ENCODE data around the gene CCNK. TPM values are rescaled to one million over a fixed set of nuclear protein-coding genes. Genes with fewer than 3 reads are reported as not detected.

Gene CCNK
- total and polyA plus RNA-seq, 10 of the 15 experiments (the other 5 are each of a cell fraction or from before 2014, with no cell fraction given), result 10.8 to 88.0 (median 22.5) TPM

- no peaks in the 10 kb centered on the region for H4K20me1 ChIP-seq (ENCODE audit: control insufficient read depth, insufficient read depth)
- ATAC-seq, result no peak
- ChIA-PET CTCF (no interaction called here), RAD21 (ENCODE audit: unreplicated experiment) (interaction anchor here (1.2 kb wide), 1 partner anchor 73 kb away, joined by 4 read pairs; no protein-coding TSS in a partner anchor), POLR2A (no interaction called here), SMC1A (ENCODE audit: uncharacterized antibody, unreplicated experiment) (interaction anchor here (0.6 to 0.7 kb wide), 2 partner anchors 8 to 530 kb away, joined by 3 read pairs; no protein-coding TSS in a partner anchor)
- H3K27ac ChIP-seq (ENCODE audit: control insufficient read depth, insufficient read depth), result no peak overlapping the region
- H3K4me3 ChIP-seq, result no peak overlapping the region
- H3K79me2 ChIP-seq (ENCODE audit: control insufficient read depth, insufficient read depth, low read length), result no peaks in the 10 kb centered on the region
- no peak overlapping the region for H2AFZ ChIP-seq (ENCODE audit: control insufficient read depth, low read depth, low read length)
- in situ Hi-C loops (cut with MboI), result no loop called here
- BruUV-seq (replicated peaks), result no TSS peak
- intact Hi-C loops (cut with micrococcal nuclease; ENCODE audit: unreplicated experiment), result no loop called here
- no peak overlapping the region for H3K4me2 ChIP-seq (ENCODE audit: control insufficient read depth, insufficient read depth)
- 31% methylated on average over 5 of the region's 5 CpGs for WGBS (ENCODE audit: insufficient coverage, insufficient replicate concordance, low lambda C conversion rate, missing lambda C conversion rate)
- no peaks in the 10 kb centered on the region for H3K27me3 ChIP-seq (replicated peaks in 1 of 2; ENCODE audit: control insufficient read depth in 2 of 2, insufficient read depth in 2 of 2, low read length in 1 of 2)
- no peaks in the 10 kb centered on the region for H3K4me1 ChIP-seq (ENCODE audit: control insufficient read depth, insufficient read depth, low read length)
- no peak for DNase-seq (ENCODE audit: low read depth, low spot score)
- H3K9me3 ChIP-seq (replicated peaks; ENCODE audit: control insufficient read depth, insufficient read depth, low read length), result no peaks in the 10 kb centered on the region
- FAIRE-seq, result no peak
- no peak overlapping the region for H3K9ac ChIP-seq (ENCODE audit: control insufficient read depth, insufficient read depth, low read length)
- no peaks in the 10 kb centered on the region for H3K36me3 ChIP-seq (ENCODE audit: control insufficient read depth in 2 of 2, insufficient read depth in 2 of 2, low read length in 1 of 2)
- TF ChIP-seq EED (IDR thresholded peaks at IDR 0.05; ENCODE audit: low read depth), result no peak
- TF ChIP-seq KDM1A (IDR thresholded peaks at IDR 0.05; ENCODE audit: borderline replicate concordance), result no peak
- no peak for TF ChIP-seq EP300 (IDR thresholded peaks at IDR 0.05; ENCODE audit: borderline replicate concordance in 1 of 2, control insufficient read depth in 1 of 2, low read depth in 2 of 2, low read length in 2 of 2)
- TF ChIP-seq PAX5 (IDR thresholded peaks at IDR 0.05; ENCODE audit: borderline replicate concordance, low read depth, low read length), result no peak
- no peak for TF ChIP-seq USF2 (IDR thresholded peaks at IDR 0.05; ENCODE audit: borderline replicate concordance, low read depth, low read length)
- no peak for TF ChIP-seq TCF7 (IDR thresholded peaks at IDR 0.05; ENCODE audit: borderline replicate concordance)
- no peak for TF ChIP-seq ASH2L (IDR thresholded peaks at IDR 0.05; ENCODE audit: borderline replicate concordance, low read depth)
- TF ChIP-seq CBX3 (IDR thresholded peaks at IDR 0.05; ENCODE audit: borderline replicate concordance, low read depth), result no peak
Observed at GRCh38 chr14:99532310-99532709, 51.1 kb downstream of the CCNK start.

Measured in GM12878 (cell line).